Measurements from ENCODE around the gene ACTR1B. TPM values are rescaled to one million over a fixed set of nuclear protein-coding genes. Genes with fewer than 3 reads are reported as not detected.
"Not testable (repeated sequence)": the region's sequence is repeated elsewhere in the genome, so short reads cannot be mapped to it uniquely, and the experiment has no call there.

ACTR1B gene
- total RNA-seq, 4 donors from 2014 or later = 62.3 to 95.6 (median 88.4) TPM

DNA sequence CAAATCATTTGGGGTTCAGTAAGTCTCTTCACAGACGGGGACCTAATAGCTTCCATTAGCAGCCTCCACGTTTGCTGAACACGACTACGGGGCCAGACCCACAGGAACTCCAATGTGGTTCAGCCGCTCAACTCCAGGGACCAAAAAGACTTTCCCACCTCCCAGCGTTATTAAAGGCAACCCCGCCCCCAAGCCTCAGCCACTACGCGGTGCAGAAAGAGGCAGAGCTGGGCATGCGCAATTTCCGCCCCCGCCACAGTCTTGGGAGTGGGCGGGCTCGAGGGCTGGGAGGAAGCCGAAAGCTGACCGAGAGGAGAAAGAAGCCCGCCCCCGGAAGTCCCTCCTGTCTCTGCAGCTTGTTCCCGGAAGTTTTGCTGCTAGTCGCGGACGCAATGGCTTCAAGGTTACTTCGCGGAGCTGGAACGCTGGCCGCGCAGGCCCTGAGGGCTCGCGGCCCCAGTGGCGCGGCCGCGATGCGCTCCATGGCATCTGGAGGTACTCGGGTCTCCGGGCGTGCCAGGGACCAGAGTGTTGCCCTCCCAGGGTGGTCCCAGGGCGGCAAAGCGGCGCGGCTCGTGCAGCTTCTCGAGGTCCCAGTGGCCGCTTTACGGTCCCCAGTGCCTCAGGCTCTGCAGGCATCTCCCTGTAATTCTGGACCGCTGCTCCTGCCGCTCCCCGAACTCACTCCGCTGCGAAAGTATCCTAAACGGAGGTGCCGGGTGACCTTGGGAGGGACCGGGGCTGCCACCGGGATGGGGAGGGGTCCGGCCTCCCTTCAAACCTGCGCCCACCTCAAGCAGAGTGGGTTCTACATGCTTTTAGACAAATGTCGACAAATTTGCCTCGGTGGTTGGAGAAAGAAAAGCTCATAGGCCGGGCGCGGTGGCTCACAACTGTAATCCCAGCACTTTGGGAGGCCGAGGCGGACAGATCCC is 17.9 kb downstream of the ACTR1B start, which contains the start of gene COX5B:
TSS of gene COX5B (plus strand) at position 368 of the 935 bp plus-strand sequence. CDS start at position 393, 25 bp downstream.
- no peaks in the 10 kb centered on the region for H3K9me3 ChIP-seq
- peak within 1 kb of the TSS; percentile 82 to 91 for H3K4me3 ChIP-seq
- peak; percentile 99 for ATAC-seq
- peaks cover 0 to 31% (median 10%) of the 10 kb centered on the region in 3 donors for H3K4me1 ChIP-seq
- no peaks in the 10 kb centered on the region for H3K27me3 ChIP-seq
- 10% methylated on average over 2 of the region's 63 CpGs; no CpG with 5 or more reads in 1 of the 2 donors for whole genome bisulfite sequencing, 2 donors (ENCODE audit: low coverage in 1 of 2)
- H3K36me3 ChIP-seq = peaks cover 0 to 40% of the 10 kb centered on the region in 2 donors
- TF ChIP-seq POLR2AphosphoS5 (IDR thresholded peaks at IDR 0.05) (peak; percentile 93), POLR2A (IDR thresholded peaks at IDR 0.05) (peak; percentile 80 to 85)
- TF ChIP-seq, protein P1, sequence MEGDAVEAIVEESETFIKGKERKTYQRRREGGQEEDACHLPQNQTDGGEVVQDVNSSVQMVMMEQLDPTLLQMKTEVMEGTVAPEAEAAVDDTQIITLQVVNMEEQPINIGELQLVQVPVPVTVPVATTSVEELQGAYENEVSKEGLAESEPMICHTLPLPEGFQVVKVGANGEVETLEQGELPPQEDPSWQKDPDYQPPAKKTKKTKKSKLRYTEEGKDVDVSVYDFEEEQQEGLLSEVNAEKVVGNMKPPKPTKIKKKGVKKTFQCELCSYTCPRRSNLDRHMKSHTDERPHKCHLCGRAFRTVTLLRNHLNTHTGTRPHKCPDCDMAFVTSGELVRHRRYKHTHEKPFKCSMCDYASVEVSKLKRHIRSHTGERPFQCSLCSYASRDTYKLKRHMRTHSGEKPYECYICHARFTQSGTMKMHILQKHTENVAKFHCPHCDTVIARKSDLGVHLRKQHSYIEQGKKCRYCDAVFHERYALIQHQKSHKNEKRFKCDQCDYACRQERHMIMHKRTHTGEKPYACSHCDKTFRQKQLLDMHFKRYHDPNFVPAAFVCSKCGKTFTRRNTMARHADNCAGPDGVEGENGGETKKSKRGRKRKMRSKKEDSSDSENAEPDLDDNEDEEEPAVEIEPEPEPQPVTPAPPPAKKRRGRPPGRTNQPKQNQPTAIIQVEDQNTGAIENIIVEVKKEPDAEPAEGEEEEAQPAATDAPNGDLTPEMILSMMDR (IDR thresholded peaks at IDR 0.05) = no peak
- peak within 1 kb of the TSS; percentile 88 to 97 (median 93) for H3K27ac ChIP-seq

DNA sequence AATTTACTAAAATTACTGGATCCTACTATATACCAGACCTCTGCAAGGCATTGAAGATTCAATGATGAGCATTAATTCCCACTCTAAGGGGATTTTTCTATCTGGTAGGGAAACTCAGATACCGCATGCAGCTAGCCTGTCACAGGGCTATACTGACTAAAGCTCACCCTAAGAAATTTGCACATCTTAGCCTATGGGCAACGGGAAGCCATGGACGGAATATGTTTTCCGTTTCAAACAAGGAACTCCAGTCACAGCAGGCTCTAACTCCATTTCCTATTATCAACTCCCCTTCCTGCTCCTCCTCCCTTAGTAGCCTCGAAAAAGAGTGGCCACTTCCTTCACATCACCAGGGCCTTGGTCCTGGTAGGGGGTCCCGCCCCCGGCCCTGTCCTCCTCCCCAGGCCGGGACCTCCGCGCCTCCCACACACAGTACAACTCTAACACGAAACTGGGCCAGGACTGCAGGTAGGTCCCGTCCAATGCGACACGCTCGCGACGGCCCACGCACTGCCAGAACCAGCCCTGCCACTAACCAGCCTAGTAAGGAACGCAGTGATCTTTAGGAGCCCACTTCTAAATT is 18.6 kb downstream of the ACTR1B start:
- 28 to 34% methylated on average over 5 of the region's 19 CpGs for WGBS, 2 donors (ENCODE audit: low coverage in 1 of 2)
- Histone ChIP-seq H3K27me3 (no peaks in the 10 kb centered on the region), H3K9me3 (no peaks in the 10 kb centered on the region), H3K27ac (peak overlapping the region; percentile 88 to 97 (median 93)), H3K4me1 (peaks cover 0 to 31% (median 10%) of the 10 kb centered on the region in 3 donors), H3K4me3 (peak overlapping the region; percentile 82 to 91), H3K36me3 (peaks cover 0 to 33% of the 10 kb centered on the region in 2 donors)
- TF ChIP-seq POLR2AphosphoS5 (IDR thresholded peaks at IDR 0.05) (no peak), EP300 (IDR thresholded peaks at IDR 0.05) (no peak), POLR2A (IDR thresholded peaks at IDR 0.05) (no peak)
- TF ChIP-seq, protein P1 (IDR thresholded peaks at IDR 0.05) = no peak
- ATAC-seq = peak; percentile 50

DNA sequence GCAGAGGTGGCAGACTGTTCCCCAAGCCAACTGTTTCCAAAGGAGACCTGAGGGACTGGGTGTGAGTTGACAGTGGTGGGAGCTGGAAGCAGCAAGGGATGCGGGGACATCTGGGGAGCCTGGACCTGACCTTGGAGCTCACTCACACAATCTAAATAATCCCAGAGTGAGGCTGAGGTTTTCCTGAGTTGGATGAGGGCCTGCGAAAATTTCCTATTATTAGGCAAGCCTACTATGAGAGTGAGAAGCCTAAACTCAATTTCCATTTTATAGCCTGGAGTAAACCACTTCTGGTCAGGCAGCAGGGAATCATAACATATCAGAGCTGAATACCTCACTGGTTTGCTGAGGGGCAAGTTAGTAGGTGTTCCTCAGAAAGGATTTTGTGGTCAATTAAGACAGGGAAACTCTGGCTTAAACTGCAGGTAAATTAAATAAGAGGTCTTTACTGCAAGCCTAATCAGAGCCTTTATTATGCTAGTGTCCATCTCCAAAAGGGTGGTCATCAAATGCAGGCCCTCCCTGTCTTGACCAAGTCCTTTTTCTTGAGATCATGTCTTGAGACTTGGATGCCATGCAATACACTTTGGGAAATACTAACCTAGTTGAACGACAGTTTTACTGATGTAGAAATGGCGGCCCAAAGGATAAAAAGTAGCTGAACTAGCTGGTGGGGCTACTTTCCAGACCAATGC is 19.7 kb downstream of the ACTR1B start:
- TF ChIP-seq, protein P1 (IDR thresholded peaks at IDR 0.05) = no peak
- TF ChIP-seq POLR2AphosphoS5 (IDR thresholded peaks at IDR 0.05) (no peak), POLR2A (IDR thresholded peaks at IDR 0.05) (no peak), EP300 (IDR thresholded peaks at IDR 0.05) (no peak)
- no peaks in the 10 kb centered on the region for H3K9me3 ChIP-seq
- no peak for ATAC-seq
- no peaks in the 10 kb centered on the region for H3K27me3 ChIP-seq
- H3K4me1 ChIP-seq = peaks cover 0 to 31% (median 10%) of the 10 kb centered on the region in 3 donors
- H3K4me3 ChIP-seq = no peak overlapping the region
- H3K36me3 ChIP-seq = peaks cover 0 to 22% of the 10 kb centered on the region in 2 donors
- H3K27ac ChIP-seq = peak overlapping the region in 1 of 4 donors; percentile 97
- 89 to 96% methylated on average over 3 to 4 of the region's 4 CpGs for WGBS, 2 donors (ENCODE audit: low coverage in 1 of 2)

DNA sequence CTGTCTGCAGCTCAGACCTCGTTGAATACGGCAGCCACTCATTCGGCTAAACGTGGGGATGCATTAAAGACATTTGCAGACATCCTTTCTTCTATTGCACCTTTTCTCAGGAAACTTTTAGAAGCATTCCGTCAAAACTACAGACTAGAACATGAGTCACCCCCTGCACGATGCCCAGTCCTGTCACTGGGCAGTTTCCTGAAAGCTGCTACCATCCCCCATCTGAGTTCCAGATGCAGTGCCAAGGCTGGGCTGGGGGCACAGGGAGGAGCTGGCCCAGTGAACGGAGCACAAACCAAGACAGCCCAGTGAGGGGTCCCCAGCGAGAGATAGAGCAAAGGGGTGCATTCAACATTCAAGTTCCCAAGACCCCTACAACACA is 37.8 kb downstream of the ACTR1B start:
- H3K4me3 ChIP-seq, H3K9me3 ChIP-seq, H3K36me3 ChIP-seq, H3K4me1 ChIP-seq, ATAC-seq, H3K27ac ChIP-seq, H3K27me3 ChIP-seq: not testable (repeated sequence)
- 0 to 69% methylated on average over 1 to 4 of the region's 8 CpGs for WGBS, 2 donors (ENCODE audit: low coverage in 1 of 2)

DNA sequence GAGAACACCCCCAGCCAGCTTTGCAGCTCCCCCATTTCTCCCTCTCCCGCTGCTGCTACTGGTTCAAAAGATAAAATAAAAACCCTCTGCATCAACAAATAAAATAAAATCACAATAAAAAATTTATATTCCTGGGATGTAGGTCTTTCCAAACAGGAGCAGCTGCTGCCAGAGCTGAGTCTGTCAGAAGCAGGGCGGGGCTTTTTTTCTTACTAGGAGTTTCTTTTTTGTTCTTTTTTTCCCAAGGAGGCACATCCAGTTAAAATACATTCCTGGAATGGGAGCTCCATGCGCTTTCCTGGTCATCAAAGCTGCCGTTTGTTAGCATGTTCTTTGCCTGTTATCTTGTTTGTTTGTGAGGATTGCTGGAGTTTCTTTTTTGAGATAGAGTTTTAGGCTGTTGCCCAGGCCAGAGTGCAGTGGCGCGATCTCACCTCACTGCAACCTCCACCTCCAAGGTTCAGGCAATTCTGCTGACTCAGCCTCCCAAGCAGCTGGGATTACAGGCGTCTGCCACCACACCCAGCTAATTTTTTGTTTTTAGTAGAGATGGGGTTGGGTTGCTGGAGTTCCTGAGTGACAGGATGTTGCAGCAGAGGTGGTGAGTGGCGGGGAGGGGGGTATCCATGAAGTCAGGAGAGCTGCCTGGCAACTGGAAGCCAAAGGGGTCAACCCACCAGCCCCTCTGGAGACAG is 38.3 kb downstream of the ACTR1B start:
- 60% methylated on average over 1 of the region's 8 CpGs; no CpG with 5 or more reads in 1 of the 2 donors for WGBS, 2 donors (ENCODE audit: low coverage in 1 of 2)
- not testable (repeated sequence) for ATAC-seq, H3K4me3 ChIP-seq, H3K4me1 ChIP-seq, H3K9me3 ChIP-seq, H3K27ac ChIP-seq, H3K27me3 ChIP-seq, H3K36me3 ChIP-seq

DNA sequence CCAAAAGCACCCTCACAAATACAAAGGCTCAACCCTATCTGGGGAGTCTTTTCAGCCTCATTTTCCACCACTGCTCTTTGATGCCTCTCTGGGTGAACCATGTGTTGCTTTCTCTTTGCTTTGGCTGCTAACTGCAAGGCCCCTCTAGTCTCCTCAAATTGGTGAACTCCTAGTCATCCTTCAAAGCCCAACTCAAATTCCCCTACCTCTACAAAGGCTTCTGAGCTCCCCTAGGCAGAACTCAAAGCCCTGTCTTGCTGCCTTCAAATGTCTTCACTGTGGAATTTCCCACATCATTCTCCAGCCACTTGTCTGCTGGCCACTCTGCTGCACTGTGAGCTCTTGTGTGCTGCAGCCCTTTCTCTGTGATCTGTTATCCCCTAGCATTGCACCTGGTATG is 40.9 kb downstream of the ACTR1B start:
- not testable (repeated sequence) for H3K27me3 ChIP-seq, ATAC-seq, H3K36me3 ChIP-seq, H3K4me1 ChIP-seq, H3K9me3 ChIP-seq, H3K27ac ChIP-seq, H3K4me3 ChIP-seq

DNA sequence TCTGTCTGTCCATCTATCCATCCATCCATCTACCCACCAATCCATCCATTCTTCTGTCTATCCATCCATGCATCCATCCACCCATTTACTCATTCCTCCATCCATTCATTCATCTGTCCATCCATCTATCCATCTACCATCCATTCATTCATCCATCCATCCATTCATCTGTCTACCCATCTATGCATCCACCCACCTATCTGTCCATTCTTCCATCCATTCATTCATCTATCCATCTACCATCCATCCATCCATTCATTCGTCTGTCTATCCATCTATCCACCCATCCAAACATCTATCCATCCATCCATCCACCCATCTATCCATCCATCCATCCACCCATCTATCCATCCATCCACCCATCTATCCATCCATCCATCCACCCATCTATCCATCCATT is 43.4 kb downstream of the ACTR1B start:
- H3K27me3 ChIP-seq, ATAC-seq, H3K4me1 ChIP-seq, H3K27ac ChIP-seq, H3K9me3 ChIP-seq, H3K4me3 ChIP-seq, H3K36me3 ChIP-seq: not testable (repeated sequence)
- 90% methylated on average over 1 of the region's 1 CpG; no CpG with 5 or more reads in 1 of the 2 donors for WGBS, 2 donors (ENCODE audit: low coverage in 1 of 2)

DNA sequence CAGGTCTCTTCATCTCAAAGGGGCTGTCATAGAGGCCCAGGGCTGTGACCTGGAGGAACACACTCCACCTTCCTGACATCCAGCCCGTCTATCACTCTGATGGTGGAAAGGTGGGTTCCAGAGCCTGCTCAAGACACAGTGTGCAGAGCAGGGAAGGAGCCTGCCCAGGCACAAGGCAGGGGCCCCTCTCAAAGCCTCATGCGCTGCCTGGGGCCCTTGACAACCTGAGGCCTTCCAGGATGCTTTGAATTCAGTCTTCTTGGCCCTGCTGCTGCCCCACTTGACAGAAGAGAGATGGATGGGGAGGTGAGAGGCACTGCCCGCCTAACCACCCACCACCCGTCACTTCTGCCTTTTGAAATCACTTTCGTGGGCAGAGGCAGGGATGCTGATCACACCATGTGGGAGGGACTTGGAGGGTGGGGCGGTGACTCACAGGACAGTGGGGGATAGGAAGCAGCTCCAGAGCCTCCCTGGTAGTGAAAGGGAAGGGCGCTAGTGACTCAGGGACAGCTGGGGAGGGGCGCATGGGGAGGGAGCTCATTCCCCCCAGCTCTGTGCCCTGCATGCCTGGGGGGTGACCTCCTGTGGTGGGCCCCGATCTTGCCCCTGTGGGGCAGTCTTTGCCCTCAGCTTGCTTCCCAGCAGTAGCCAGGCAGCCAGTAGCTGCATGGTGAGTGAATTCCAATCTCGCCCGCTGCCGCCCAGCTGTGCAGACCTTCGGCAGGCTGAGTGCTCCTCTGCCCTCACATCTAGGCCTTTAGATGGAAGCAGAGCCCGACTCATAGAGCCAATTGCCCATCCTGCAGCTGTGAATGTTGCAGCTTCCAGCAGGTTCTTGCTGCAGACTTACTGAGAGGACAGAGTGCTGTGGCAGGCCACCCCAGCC is 44.7 kb downstream of the ACTR1B start:
- not testable (repeated sequence) for H3K4me3 ChIP-seq, H3K4me1 ChIP-seq, H3K27ac ChIP-seq, H3K9me3 ChIP-seq, H3K27me3 ChIP-seq, H3K36me3 ChIP-seq
- ATAC-seq = peak; percentile 65
- no CpG with 5 or more reads among the region's 14 CpGs for WGBS, 2 donors (ENCODE audit: low coverage in 1 of 2)

Measured in gastroesophageal sphincter (tissue), 4 donors.